ENCODE results near the gene TM4SF4.

The TM4SF4 gene

DNA sequence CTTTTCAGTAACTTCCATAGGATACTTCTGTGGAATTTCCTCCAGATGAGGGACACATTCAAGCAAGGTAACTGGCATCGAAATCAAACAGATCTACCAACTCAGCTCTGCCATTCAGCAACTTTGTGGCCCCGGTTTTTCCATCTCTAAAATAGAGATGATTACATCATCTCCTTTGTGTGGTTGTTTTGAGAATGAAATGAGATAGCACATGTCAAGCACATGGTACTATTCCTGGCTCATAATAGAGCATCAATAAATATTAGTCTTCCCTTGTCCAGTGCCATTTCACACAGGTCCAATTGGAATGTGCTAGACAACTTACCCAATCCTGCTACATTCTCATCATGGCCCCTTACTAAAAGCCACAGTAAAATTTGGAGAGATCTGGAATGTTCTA, 24.2 kb upstream of the TM4SF4 start:
- H3K4me3 ChIP-seq (ENCODE audit: low read depth, low read length) = no peak overlapping the region
- DNase-seq (ENCODE audit: low read depth, low spot score) = no peak
- ChIA-PET CTCF (interaction anchor here (1.4 to 2.1 kb wide), 4 partner anchors 12 to 29 kb away, joined by 3 to 14 read pairs (median 5); no protein-coding TSS in a partner anchor), POLR2A (interaction anchor here (0.9 kb wide), 1 partner anchor 22 kb away, joined by 5 read pairs; no protein-coding TSS in a partner anchor)
- TF ChIP-seq, protein P1, sequence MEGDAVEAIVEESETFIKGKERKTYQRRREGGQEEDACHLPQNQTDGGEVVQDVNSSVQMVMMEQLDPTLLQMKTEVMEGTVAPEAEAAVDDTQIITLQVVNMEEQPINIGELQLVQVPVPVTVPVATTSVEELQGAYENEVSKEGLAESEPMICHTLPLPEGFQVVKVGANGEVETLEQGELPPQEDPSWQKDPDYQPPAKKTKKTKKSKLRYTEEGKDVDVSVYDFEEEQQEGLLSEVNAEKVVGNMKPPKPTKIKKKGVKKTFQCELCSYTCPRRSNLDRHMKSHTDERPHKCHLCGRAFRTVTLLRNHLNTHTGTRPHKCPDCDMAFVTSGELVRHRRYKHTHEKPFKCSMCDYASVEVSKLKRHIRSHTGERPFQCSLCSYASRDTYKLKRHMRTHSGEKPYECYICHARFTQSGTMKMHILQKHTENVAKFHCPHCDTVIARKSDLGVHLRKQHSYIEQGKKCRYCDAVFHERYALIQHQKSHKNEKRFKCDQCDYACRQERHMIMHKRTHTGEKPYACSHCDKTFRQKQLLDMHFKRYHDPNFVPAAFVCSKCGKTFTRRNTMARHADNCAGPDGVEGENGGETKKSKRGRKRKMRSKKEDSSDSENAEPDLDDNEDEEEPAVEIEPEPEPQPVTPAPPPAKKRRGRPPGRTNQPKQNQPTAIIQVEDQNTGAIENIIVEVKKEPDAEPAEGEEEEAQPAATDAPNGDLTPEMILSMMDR (IDR thresholded peaks at IDR 0.05; ENCODE audit: insufficient read depth, low read length, missing control alignments) = no peak

DNA sequence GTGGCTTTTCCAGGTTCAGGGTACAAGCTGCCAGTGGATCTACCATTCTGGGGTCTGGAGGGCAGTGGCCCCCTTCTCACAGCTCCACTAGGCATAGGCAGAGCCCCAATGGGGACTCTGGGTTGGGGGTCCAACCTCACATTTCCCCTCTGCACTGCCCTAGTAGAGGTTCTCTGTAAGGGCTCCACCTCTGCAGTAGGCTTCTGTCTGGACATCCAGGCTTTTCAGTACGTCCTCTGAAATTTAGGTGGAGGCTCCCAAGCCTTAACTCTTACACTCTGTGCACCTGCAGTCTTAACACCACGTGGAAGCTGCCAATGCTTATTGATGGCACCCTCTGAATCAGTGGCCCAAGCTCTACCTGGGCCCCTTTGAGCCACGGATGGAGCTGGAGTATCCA, 22.5 kb upstream of the TM4SF4 start:
- no peak for DNase-seq (ENCODE audit: low read depth, low spot score)
- ChIA-PET CTCF (interaction anchor here (1.0 to 1.1 kb wide), 2 partner anchors 10 to 37 kb away, joined by 3 read pairs; no protein-coding TSS in a partner anchor), POLR2A (no interaction called here)

DNA sequence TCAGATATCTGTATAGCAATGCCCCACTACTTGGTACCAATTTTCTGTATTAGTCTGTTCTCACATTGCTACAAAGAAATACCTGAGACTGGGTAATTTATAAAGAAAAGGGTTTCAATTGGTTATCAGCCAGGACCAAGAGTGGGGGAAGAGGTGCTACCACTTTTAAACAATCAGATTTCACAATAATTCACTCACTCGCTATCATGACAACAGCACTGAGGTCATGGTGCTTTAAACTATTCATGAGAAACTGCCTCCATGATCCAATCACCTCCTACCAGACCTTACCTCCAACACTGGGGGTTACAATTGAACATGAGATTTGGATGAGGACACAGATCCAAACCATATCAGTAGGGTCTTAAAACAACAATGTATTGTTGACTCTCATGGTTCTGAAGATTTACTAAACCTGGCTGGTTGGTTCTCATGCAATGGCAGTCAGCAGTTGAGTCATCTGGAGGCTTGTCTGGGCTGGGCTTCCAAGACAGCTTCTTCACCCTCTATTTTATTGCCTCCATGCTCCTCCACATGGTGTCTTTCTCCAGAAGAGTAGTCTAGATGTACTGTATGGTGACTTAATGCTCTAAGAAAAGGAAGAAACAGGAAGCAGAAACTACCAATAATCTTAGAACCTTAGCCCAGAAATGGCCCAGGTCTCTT, 21.2 kb upstream of the TM4SF4 start:
- POLR2A ChIA-PET = no interaction called here
- TF ChIP-seq, protein P1 (IDR thresholded peaks at IDR 0.05; ENCODE audit: insufficient read depth, low read length, missing control alignments) = no peak
- CTCF ChIA-PET = interaction anchor here (1.3 kb wide), 1 partner anchor 12 kb away, joined by 3 read pairs; no protein-coding TSS in a partner anchor
- H3K4me3 ChIP-seq (ENCODE audit: low read depth, low read length) = no peak overlapping the region
- DNase-seq (ENCODE audit: low read depth, low spot score) = no peak

More for the DNA sequence above, 22.5 kb upstream of the TM4SF4 start:
- TF ChIP-seq, protein P1 (IDR thresholded peaks at IDR 0.05; ENCODE audit: insufficient read depth, low read length, missing control alignments) = no peak
- H3K4me3 ChIP-seq (ENCODE audit: low read depth, low read length) = no peak overlapping the region

DNA sequence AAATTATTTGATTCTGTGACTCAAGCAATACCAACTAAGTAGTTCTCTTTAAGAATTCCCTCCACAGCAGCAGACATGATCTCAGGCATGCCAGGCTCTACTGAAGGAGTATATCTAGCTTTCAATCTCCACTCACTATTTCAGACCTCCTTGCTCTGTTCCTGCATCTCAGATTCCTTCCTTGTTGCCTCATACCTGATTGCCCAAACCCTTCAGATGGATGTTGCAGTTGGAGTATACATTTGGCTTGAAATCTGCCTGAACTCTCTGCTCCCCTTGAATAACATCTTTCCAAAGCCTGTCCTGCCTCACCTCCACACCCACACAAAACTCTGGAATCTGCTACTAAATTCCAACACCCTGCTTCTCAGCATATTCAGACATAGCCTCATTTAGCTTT, 19.8 kb upstream of the TM4SF4 start:
- DNase-seq (ENCODE audit: low read depth, low spot score) = peak; percentile 83
- TF ChIP-seq, protein P1 (IDR thresholded peaks at IDR 0.05; ENCODE audit: insufficient read depth, low read length, missing control alignments) = no peak
- POLR2A ChIA-PET = interaction anchor here (0.6 kb wide), 1 partner anchor 24 kb away, joined by 3 read pairs; no protein-coding TSS in a partner anchor
- no peak overlapping the region for H3K4me3 ChIP-seq (ENCODE audit: low read depth, low read length)
- CTCF ChIA-PET = interaction anchor here (0.9 to 1.7 kb wide), 2 partner anchors 15 to 18 kb away, joined by 3 to 4 read pairs; no protein-coding TSS in a partner anchor

DNA sequence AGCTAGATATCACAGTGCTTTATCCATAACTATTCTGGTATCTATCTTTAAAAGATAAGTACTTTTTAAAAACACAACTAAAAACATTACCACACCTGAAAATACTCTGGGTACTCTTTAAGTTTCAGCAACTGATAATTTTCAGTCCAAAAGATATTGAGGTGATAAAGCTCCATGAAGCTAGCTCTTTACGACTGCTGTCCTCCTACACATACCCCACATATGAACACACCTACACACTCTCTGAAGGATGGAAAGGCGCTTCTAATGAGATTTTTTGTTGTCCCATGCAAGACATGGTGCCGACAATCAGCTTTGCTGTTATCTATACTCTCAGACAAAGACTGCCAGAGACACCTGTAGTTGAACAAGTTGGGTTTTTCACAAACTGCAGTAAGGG, 19.1 kb upstream of the TM4SF4 start:
- TF ChIP-seq, protein P1 (IDR thresholded peaks at IDR 0.05; ENCODE audit: insufficient read depth, low read length, missing control alignments) = no peak
- H3K4me3 ChIP-seq (ENCODE audit: low read depth, low read length) = no peak overlapping the region
- no peak for DNase-seq (ENCODE audit: low read depth, low spot score)
- POLR2A ChIA-PET = no interaction called here
- CTCF ChIA-PET = interaction anchor here (0.6 to 1.7 kb wide), 2 partner anchors 15 to 56 kb away, joined by 3 to 4 read pairs; no protein-coding TSS in a partner anchor

DNA sequence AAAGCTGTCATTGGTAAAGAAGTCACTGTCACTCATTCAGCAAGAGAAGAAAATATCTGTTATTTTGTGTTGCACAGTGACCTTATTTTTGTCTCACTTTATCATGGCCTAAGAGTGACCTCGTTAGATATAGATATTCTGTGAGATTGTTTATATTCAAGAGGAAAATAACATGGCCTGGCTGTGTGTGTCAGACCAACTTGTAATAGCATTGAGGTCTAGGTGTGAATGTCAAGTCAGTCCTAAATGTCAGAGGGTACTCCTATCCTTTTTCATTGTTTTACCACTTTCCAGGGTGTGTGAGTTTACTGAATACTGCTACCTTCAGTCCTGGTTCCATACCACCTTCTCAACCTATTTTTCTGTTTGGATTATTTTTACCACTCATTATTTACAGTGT, 18.5 kb upstream of the TM4SF4 start:
- DNase-seq (ENCODE audit: low read depth, low spot score) = no peak
- TF ChIP-seq, protein P1 (IDR thresholded peaks at IDR 0.05; ENCODE audit: insufficient read depth, low read length, missing control alignments) = no peak
- ChIA-PET CTCF (interaction anchor here (1.7 kb wide), 1 partner anchor 14 kb away, joined by 4 read pairs; no protein-coding TSS in a partner anchor), POLR2A (no interaction called here)
- H3K4me3 ChIP-seq (ENCODE audit: low read depth, low read length) = no peak overlapping the region
